ENCODE data around the gene OR4K2. TPM values are rescaled to one million over a fixed set of nuclear protein-coding genes. Genes with fewer than 3 reads are reported as not detected.
"Not testable (repeated sequence)": the region's sequence is repeated elsewhere in the genome, so short reads cannot be mapped to it uniquely, and the experiment has no call there.

The OR4K2 gene
- not detected for total RNA-seq

GRCh38 chr14:19874842-19875241, at the start of gene OR4K2:
TSS of gene OR4K2 (plus strand) at chr14:19875142. CDS start at chr14:19876268, 1,126 bp downstream.
- Histone ChIP-seq H3K4me3 (no peak within 1 kb of the TSS), H3K36me3 (no peaks in the 10 kb centered on the region), H3K9me3 (peaks cover 0 to 5% of the 10 kb centered on the region in 2 donors), H3K27ac (no peak within 1 kb of the TSS), H3K4me1 (no peaks in the 10 kb centered on the region), H3K27me3 (no peaks in the 10 kb centered on the region)
- no peak for DNase-seq (ENCODE audit: low spot score)
- TF ChIP-seq CTCF (IDR thresholded peaks at IDR 0.05), result no peak

GRCh38 chr14:19827626-19828244, 47.2 kb upstream of the OR4K2 start:
- H3K4me1 ChIP-seq; H3K9me3 ChIP-seq; H3K4me3 ChIP-seq; H3K27ac ChIP-seq; DNase-seq (ENCODE audit: low spot score); H3K27me3 ChIP-seq; H3K36me3 ChIP-seq: not testable (repeated sequence)

- Histone ChIP-seq H3K36me3 (no peaks in the 10 kb centered on the region), H3K9me3 (no peaks in the 10 kb centered on the region), H3K27ac (no peak overlapping the region), H3K27me3 (no peaks in the 10 kb centered on the region), H3K4me1 (no peaks in the 10 kb centered on the region), H3K4me3 (no peak overlapping the region)
- no peak for TF ChIP-seq CTCF (IDR thresholded peaks at IDR 0.05)
- no peak for DNase-seq (ENCODE audit: low spot score)
Measured at GRCh38 chr14:19828314-19828713, 46.6 kb upstream of the OR4K2 start.

GRCh38 chr14:19834203-19834848, 40.6 kb upstream of the OR4K2 start:
- not testable (repeated sequence) for H3K27me3 ChIP-seq; H3K27ac ChIP-seq; H3K4me3 ChIP-seq; DNase-seq (ENCODE audit: low spot score); H3K9me3 ChIP-seq; H3K4me1 ChIP-seq; H3K36me3 ChIP-seq

GRCh38 chr14:19838433-19838832, 36.5 kb upstream of the OR4K2 start:
- H3K27ac ChIP-seq, result no peak overlapping the region
- no peaks in the 10 kb centered on the region for H3K27me3 ChIP-seq
- H3K4me1 ChIP-seq, result no peaks in the 10 kb centered on the region
- no peak for DNase-seq (ENCODE audit: low spot score)
- no peak overlapping the region for H3K4me3 ChIP-seq
- TF ChIP-seq CTCF (IDR thresholded peaks at IDR 0.05), result no peak
- H3K9me3 ChIP-seq, result peaks cover 0 to 7% of the 10 kb centered on the region in 2 donors
- no peaks in the 10 kb centered on the region for H3K36me3 ChIP-seq

- no peak for TF ChIP-seq CTCF (IDR thresholded peaks at IDR 0.05)
- DNase-seq (ENCODE audit: low spot score), result no peak
- no peaks in the 10 kb centered on the region for H3K4me1 ChIP-seq
- no peaks in the 10 kb centered on the region for H3K9me3 ChIP-seq
- H3K27me3 ChIP-seq, result no peaks in the 10 kb centered on the region
- no peak overlapping the region for H3K4me3 ChIP-seq
- H3K36me3 ChIP-seq, result no peaks in the 10 kb centered on the region
- H3K27ac ChIP-seq, result no peak overlapping the region
Measured at GRCh38 chr14:19851365-19851764, 23.6 kb upstream of the OR4K2 start.

- H3K27ac ChIP-seq; H3K36me3 ChIP-seq; H3K4me3 ChIP-seq; H3K27me3 ChIP-seq; H3K9me3 ChIP-seq; DNase-seq (ENCODE audit: low spot score); H3K4me1 ChIP-seq: not testable (repeated sequence)
Measured at GRCh38 chr14:19866061-19866669, 8.8 kb upstream of the OR4K2 start.

All from right atrium auricular region (tissue), 2 donors.